Esophagus muscularis mucosa (tissue), 4 donors: Measurements from ENCODE around the gene MEI4.
"Not testable (repeated sequence)": the region's sequence is repeated elsewhere in the genome, so short reads cannot be mapped to it uniquely, and the experiment has no call there.

Experiments
- EP300 ChIP-seq: sonication (generic); formaldehyde crosslinking; IDR thresholded peaks from one replicate; pipeline ENCODE4 v1.6.1; 2017; ENCODE audit warnings: antibody characterized with exemption
- POLR2A ChIP-seq: fragments of 450-650 bp; IDR thresholded peaks from one replicate; pipeline ENCODE4 v1.6.1; 2017; ENCODE audit warnings: antibody characterized with exemption, moderate library complexity, mild to moderate bottlenecking, low read depth
- TF ChIP-seq, protein P1 (sequence below), 3 experiments: fragments of 200-600 bp in 2 of 3; fragments of 450-650 bp in 1 of 3; sonication (generic) in 2 of 3; IDR thresholded peaks; one replicate each; pipeline ENCODE4 v1.5.1; 2017 to 2019; ENCODE audit warnings: antibody characterized with exemption in 3 of 3, mild to moderate bottlenecking in 2 of 3, moderate library complexity in 1 of 3

DNA sequence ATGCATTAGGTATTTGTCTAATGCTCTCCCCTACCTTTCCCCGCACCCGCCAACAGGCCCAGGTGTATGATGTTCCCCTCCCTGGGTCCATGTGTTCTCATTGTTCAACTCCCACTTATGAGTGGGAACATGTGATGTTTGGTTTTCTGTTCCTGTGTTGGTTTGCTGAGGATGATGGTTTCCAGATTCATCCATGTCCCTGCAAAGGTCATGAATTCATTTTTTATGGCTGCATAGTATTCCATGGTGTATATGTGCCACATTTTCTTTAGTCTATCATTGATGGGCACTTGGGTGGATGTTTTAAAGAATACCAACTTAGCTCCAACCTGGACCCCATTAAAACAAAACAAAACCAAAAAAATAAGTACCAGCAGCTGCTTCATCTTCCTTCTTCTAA, 180.9 kb downstream of the MEI4 start:
- not testable (repeated sequence) for TF ChIP-seq POLR2A, EP300
- TF ChIP-seq, protein P1, sequence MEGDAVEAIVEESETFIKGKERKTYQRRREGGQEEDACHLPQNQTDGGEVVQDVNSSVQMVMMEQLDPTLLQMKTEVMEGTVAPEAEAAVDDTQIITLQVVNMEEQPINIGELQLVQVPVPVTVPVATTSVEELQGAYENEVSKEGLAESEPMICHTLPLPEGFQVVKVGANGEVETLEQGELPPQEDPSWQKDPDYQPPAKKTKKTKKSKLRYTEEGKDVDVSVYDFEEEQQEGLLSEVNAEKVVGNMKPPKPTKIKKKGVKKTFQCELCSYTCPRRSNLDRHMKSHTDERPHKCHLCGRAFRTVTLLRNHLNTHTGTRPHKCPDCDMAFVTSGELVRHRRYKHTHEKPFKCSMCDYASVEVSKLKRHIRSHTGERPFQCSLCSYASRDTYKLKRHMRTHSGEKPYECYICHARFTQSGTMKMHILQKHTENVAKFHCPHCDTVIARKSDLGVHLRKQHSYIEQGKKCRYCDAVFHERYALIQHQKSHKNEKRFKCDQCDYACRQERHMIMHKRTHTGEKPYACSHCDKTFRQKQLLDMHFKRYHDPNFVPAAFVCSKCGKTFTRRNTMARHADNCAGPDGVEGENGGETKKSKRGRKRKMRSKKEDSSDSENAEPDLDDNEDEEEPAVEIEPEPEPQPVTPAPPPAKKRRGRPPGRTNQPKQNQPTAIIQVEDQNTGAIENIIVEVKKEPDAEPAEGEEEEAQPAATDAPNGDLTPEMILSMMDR (IDR thresholded peaks at IDR 0.05) = not testable (repeated sequence)
